Measurements from ENCODE around the gene NAV3. TPM values are rescaled to one million over a fixed set of nuclear protein-coding genes. Genes with fewer than 3 reads are reported as not detected.

NAV3 gene
- total and polyA plus RNA-seq, 9 of the 15 experiments (the other 6 are each of a cell fraction or from before 2014, with no cell fraction given): 0.04 TPM; not detected in 8

- TF ChIP-seq ZHX1 (conservative IDR thresholded peaks at IDR 0.05; ENCODE audit: low read length) (no peak), MTA3 (IDR thresholded peaks at IDR 0.05; ENCODE audit: borderline replicate concordance) (no peak), TAF1 (IDR thresholded peaks at IDR 0.05; ENCODE audit: control insufficient read depth, extremely low read depth, insufficient read depth, low read length, severe bottlenecking) (no peak)
Measured at GRCh38 chr12:78210506-78210860, 379.8 kb downstream of the NAV3 start (continued).

GRCh38 chr12:78210894-78211302, 380.2 kb downstream of the NAV3 start:
- Histone ChIP-seq H4K20me1 (replicated peaks; ENCODE audit: control insufficient read depth, insufficient read depth, low read length) (no peaks in the 10 kb centered on the region), H3K27ac (ENCODE audit: extremely low read depth, low read depth, low read length) (no peak overlapping the region), H3K9ac (ENCODE audit: insufficient read depth in 1 of 2, low read depth in 2 of 2, low read length in 2 of 2) (no peak overlapping the region), H3K4me1 (replicated peaks in 1 of 2; ENCODE audit: control insufficient read depth in 2 of 2, insufficient read depth in 2 of 2, low read length in 2 of 2) (no peaks in the 10 kb centered on the region), H3K79me2 (ENCODE audit: control insufficient read depth, insufficient read depth, low read length) (no peaks in the 10 kb centered on the region), H3K36me3 (ENCODE audit: control insufficient read depth, insufficient read depth, low read length) (no peaks in the 10 kb centered on the region), H3K9me1 (ENCODE audit: control insufficient read depth, insufficient read depth, low read length) (no peaks in the 10 kb centered on the region), H3K4me3 (no peak overlapping the region), H3K4me2 (ENCODE audit: insufficient read depth, low read length) (no peak overlapping the region), H2AFZ (ENCODE audit: low read depth, low read length) (no peak overlapping the region), H3K9me3 (replicated peaks; ENCODE audit: control insufficient read depth, insufficient read depth, low read depth, low read length) (no peaks in the 10 kb centered on the region), H3K27me3 (ENCODE audit: control insufficient read depth in 2 of 2, insufficient read depth in 2 of 2, low read length in 2 of 2) (no peaks in the 10 kb centered on the region)
- TF ChIP-seq BRD4 (IDR thresholded peaks at IDR 0.05) (no peak), MXD1 (CRISPR knock-in tag; IDR thresholded peaks at IDR 0.05; ENCODE audit: borderline replicate concordance, poor library complexity, severe bottlenecking) (no peak), ZKSCAN8 (CRISPR knock-in tag; IDR thresholded peaks at IDR 0.05) (no peak), ZNF79 (CRISPR knock-in tag; IDR thresholded peaks at IDR 0.05; ENCODE audit: low read depth) (no peak), ZNF395 (CRISPR knock-in tag; IDR thresholded peaks at IDR 0.05) (no peak), SRF (CRISPR knock-in tag; IDR thresholded peaks at IDR 0.05) (no peak), ZNF224 (CRISPR knock-in tag; IDR thresholded peaks at IDR 0.05) (no peak), ARID3B (CRISPR knock-in tag; IDR thresholded peaks at IDR 0.05; ENCODE audit: borderline replicate concordance) (no peak), RAD51 (IDR thresholded peaks at IDR 0.05; ENCODE audit: borderline replicate concordance, low read depth) (no peak), HDAC1 (IDR thresholded peaks at IDR 0.05) (no peak), GATA2 (CRISPR knock-in tag; IDR thresholded peaks at IDR 0.05) (no peak)
- BruUV-seq (replicated peaks): no TSS peak
- in situ Hi-C loops (cut with MboI) (no loop called here), intact Hi-C loops (cut with micrococcal nuclease) (no loop called here)
- no peak for ATAC-seq
- POLR2A ChIA-PET: no interaction called here
- no peak for FAIRE-seq
- WGBS (ENCODE audit: insufficient coverage, low coverage, missing lambda C conversion rate): 2% methylated on average over 4 of the region's 4 CpGs
- DNase-seq (ENCODE audit: extremely low read depth in 1 of 4, low spot score in 3 of 4): no peak
- CTCF ChIA-PET (ENCODE audit: low intra/inter-chr PET ratio): no interaction called here
